ENCODE data around the gene ACTRT2. TPM values are rescaled to one million over a fixed set of nuclear protein-coding genes. Genes with fewer than 3 reads are reported as not detected.

Gene ACTRT2
- total RNA-seq, 1 experiment from 2014 or later, result not detected

DNA sequence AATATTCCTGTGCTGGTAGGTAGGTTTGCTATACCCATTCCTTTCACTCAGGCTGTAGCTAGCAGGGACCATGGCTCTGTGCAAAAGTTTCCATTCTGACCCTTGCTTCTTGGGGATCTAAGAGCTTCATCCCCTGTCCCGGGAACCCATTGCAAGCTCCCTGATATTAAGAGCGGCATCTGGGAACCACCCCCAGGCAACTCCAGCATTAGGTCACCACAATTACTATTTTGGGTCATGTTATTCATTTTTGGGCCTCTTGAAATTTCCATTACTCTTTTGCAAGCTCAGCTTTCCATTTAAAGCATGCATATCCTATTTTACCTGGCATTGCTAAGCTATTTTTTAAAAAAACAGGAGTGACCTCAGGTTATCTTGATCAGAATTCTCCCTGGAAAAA, 22.1 kb upstream of the ACTRT2 start:
- Histone ChIP-seq H3K9me2 (replicated peaks; ENCODE audit: insufficient read depth, low read length) (no peaks in the 10 kb centered on the region), H3K4me2 (ENCODE audit: low read depth, low read length, poor library complexity, severe bottlenecking) (no peak overlapping the region), H3K36me3 (ENCODE audit: insufficient read depth, low read length) (no peaks in the 10 kb centered on the region), H3K9me3 (ENCODE audit: low read length) (no peaks in the 10 kb centered on the region; the same call in none of the 2 replicates), H3K79me2 (ENCODE audit: low read length) (no peaks in the 10 kb centered on the region), H3K27me3 (ENCODE audit: low read length) (no peaks in the 10 kb centered on the region), H3K4me3 (ENCODE audit: low read length) (no peak overlapping the region), H4K20me1 (ENCODE audit: insufficient read depth, low read depth, low read length) (no peaks in the 10 kb centered on the region), H3K27ac (ENCODE audit: low read length) (no peak overlapping the region), H3K4me1 (ENCODE audit: low read length) (no peaks in the 10 kb centered on the region), H2AFZ (ENCODE audit: low read length) (no peak overlapping the region), H3K9ac (ENCODE audit: low read length) (no peak overlapping the region)
- no peak for DNase-seq

DNA sequence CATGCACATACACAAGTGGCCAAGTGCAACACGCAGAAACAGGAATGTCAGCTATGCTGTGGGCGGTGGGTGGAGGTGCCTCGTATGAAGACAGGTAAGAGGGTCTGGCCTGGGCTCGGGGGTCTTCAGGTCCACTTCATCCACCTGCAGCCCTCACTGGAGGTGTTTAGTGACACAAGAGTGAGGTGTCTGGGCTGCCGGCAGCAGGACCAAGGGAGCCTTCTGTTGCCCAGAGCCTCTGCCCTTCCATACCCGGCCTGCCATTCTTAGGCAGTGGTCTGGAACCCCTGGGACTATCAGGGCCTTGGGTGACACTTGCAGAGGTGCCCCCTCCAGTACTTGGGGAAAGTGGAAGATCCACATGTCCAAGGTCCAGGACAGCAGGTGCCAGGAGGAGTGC, 21.7 kb upstream of the ACTRT2 start:
- Histone ChIP-seq H3K4me3 (ENCODE audit: low read length) (no peak overlapping the region), H2AFZ (ENCODE audit: low read length) (no peak overlapping the region), H3K27me3 (ENCODE audit: low read length) (no peaks in the 10 kb centered on the region), H3K36me3 (ENCODE audit: insufficient read depth, low read length) (no peaks in the 10 kb centered on the region), H4K20me1 (ENCODE audit: insufficient read depth, low read depth, low read length) (no peaks in the 10 kb centered on the region), H3K9me3 (ENCODE audit: low read length) (no peaks in the 10 kb centered on the region; the same call in none of the 2 replicates), H3K27ac (ENCODE audit: low read length) (no peak overlapping the region), H3K9me2 (replicated peaks; ENCODE audit: insufficient read depth, low read length) (no peaks in the 10 kb centered on the region), H3K4me2 (ENCODE audit: low read depth, low read length, poor library complexity, severe bottlenecking) (no peak overlapping the region), H3K4me1 (ENCODE audit: low read length) (no peaks in the 10 kb centered on the region), H3K79me2 (ENCODE audit: low read length) (no peaks in the 10 kb centered on the region), H3K9ac (ENCODE audit: low read length) (no peak overlapping the region)
- DNase-seq, result no peak

GRCh38 chr1:3000214-3000613, 21.1 kb upstream of the ACTRT2 start:
- Histone ChIP-seq H3K27me3 (ENCODE audit: low read length) (no peaks in the 10 kb centered on the region), H2AFZ (ENCODE audit: low read length) (no peak overlapping the region), H3K9me2 (replicated peaks; ENCODE audit: insufficient read depth, low read length) (no peaks in the 10 kb centered on the region), H4K20me1 (ENCODE audit: insufficient read depth, low read depth, low read length) (no peaks in the 10 kb centered on the region), H3K9ac (ENCODE audit: low read length) (no peak overlapping the region), H3K36me3 (ENCODE audit: insufficient read depth, low read length) (no peaks in the 10 kb centered on the region), H3K79me2 (ENCODE audit: low read length) (no peaks in the 10 kb centered on the region), H3K4me3 (ENCODE audit: low read length) (no peak overlapping the region), H3K4me1 (ENCODE audit: low read length) (no peaks in the 10 kb centered on the region), H3K27ac (ENCODE audit: low read length) (no peak overlapping the region), H3K4me2 (ENCODE audit: low read depth, low read length, poor library complexity, severe bottlenecking) (no peak overlapping the region), H3K9me3 (ENCODE audit: low read length) (no peaks in the 10 kb centered on the region; the same call in none of the 2 replicates)
- no peak for DNase-seq

DNA sequence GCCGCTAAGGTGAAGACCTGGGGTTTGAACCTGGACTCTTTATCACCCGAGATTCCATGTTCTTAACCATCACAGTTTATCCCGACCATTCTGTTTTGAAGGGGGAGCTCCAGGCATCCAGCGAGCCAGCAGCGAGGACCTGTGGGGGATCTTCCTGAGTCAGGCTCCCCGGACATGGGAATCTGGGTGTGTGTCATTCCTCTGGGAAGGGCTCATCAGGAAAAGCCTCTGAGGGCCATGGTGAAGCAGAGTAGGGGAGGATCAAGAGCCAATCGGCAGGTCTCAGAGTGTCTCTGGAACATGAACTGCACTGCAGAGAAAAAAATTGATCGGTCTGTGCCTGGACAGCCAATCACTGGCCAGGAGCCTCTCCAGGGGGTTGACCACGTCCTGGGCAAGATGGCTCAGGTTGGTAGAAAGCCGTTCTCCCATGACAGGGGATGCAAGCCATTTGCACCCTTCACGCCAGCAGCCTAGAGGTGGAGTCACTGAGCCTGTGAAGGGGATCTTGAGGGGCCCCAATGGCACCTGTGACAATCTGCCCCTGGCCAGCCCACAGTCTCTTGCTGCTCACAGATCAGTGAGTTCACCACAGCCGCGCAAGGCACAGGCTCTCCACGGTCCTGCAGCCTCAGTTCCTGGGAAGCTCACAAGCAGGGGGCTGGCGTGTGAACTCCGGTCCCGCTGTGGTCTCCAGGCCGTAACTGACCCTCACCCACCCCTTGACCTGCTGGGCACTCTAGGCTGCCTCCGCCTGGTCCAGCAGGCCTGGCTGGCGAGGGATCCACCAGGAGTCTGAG, 20.4 kb upstream of the ACTRT2 start:
- no peaks in the 10 kb centered on the region; the same call in 1 of the 2 replicates for H3K9me3 ChIP-seq (ENCODE audit: low read length)
- H2AFZ ChIP-seq (ENCODE audit: low read length), result no peak overlapping the region
- no peaks in the 10 kb centered on the region for H3K4me1 ChIP-seq (ENCODE audit: low read length)
- no peak overlapping the region for H3K27ac ChIP-seq (ENCODE audit: low read length)
- no peaks in the 10 kb centered on the region for H3K36me3 ChIP-seq (ENCODE audit: insufficient read depth, low read length)
- H3K9me2 ChIP-seq (replicated peaks; ENCODE audit: insufficient read depth, low read length), result no peaks in the 10 kb centered on the region
- H3K4me3 ChIP-seq (ENCODE audit: low read length), result no peak overlapping the region
- no peaks in the 10 kb centered on the region for H3K27me3 ChIP-seq (ENCODE audit: low read length)
- no peaks in the 10 kb centered on the region for H4K20me1 ChIP-seq (ENCODE audit: insufficient read depth, low read depth, low read length)
- no peak overlapping the region for H3K4me2 ChIP-seq (ENCODE audit: low read depth, low read length, poor library complexity, severe bottlenecking)
- H3K9ac ChIP-seq (ENCODE audit: low read length), result no peak overlapping the region
- no peak for DNase-seq
- no peaks in the 10 kb centered on the region for H3K79me2 ChIP-seq (ENCODE audit: low read length)

DNA sequence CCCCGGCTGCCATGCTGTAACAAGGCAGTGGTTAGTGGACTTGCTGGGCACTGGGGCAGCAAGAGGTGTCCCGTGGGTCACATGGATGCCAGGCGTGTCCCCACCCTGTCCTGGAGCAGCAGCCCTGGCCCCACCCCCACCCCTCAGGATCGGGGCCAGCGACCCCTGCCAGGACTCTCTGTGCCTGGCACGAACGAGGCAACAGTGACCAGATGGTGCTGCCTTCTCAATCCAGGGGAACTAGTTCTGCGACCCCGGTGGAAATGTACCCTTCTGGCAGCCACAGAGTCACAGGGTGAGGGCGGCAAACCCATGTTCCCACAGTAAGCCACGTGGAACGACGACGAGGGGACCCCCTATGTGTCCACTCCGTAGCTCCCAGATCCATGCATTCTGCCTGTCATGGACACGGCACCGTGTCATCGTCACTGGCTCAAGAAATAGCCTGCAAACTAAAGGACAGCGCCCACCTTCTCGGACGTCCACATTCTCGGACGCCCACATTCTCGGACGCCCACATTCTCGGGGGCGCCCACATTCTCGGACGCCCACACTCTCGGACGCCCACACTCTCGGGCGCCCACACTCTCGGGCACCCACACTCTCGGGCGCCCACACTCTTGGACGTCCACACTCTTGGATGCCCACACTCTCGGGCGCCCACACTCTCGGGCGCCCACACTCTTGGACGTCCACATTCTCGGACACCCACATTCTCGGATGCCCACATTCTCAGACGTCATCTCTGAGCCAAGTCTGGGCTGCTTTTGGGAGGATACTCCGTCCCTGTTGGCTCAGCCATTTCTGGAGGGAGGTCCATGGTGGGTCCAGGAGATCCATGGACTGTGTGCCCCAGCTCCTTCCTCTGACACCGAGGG, 19.6 kb upstream of the ACTRT2 start:
- Histone ChIP-seq H3K9me3 (ENCODE audit: low read length) (no peaks in the 10 kb centered on the region), H3K36me3 (ENCODE audit: insufficient read depth, low read length) (no peaks in the 10 kb centered on the region), H4K20me1 (ENCODE audit: insufficient read depth, low read depth, low read length) (no peaks in the 10 kb centered on the region), H3K4me3 (ENCODE audit: low read length) (no peak overlapping the region), H3K9ac (ENCODE audit: low read length) (no peak overlapping the region), H3K79me2 (ENCODE audit: low read length) (no peaks in the 10 kb centered on the region), H3K27ac (ENCODE audit: low read length) (no peak overlapping the region), H3K4me1 (ENCODE audit: low read length) (no peaks in the 10 kb centered on the region), H3K4me2 (ENCODE audit: low read depth, low read length, poor library complexity, severe bottlenecking) (no peak overlapping the region), H3K27me3 (ENCODE audit: low read length) (no peaks in the 10 kb centered on the region), H3K9me2 (replicated peaks; ENCODE audit: insufficient read depth, low read length) (no peaks in the 10 kb centered on the region), H2AFZ (ENCODE audit: low read length) (no peak overlapping the region)
- no peak for DNase-seq

DNA sequence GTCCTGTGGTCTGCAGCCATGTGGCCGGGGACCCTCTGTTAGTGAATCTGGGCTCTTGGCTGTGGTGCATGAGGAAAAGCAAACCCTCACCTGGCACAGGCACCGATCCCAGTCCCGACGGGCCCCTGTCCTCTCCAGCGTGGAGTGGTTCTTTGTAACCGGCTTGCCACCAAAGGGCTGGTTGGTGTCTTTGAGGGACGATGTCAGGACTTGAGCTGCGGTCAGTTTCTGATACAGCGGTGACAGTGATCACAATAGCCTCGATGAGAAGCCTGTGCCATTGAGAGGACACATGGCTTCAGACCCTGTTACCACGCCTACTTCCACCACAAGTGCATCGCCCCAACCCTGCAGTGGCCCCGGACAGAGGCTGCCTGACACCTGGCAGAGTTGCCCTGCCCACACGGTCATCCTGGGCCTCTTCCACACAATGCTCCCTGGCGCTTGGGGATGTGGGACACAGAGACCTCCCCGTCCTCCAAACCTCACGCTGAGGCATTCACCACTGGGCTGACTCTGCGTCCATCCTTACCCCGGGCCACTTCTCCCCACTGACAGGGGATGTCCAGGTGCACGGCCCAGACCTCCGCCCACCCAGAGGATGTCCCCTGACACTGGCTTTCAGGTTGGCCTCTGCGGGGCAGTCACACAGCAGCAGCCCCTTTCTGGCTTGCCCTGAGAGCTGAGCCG, 18.8 kb upstream of the ACTRT2 start:
- Histone ChIP-seq H3K9ac (ENCODE audit: low read length) (no peak overlapping the region), H3K27me3 (ENCODE audit: low read length) (no peaks in the 10 kb centered on the region), H2AFZ (ENCODE audit: low read length) (no peak overlapping the region), H3K79me2 (ENCODE audit: low read length) (no peaks in the 10 kb centered on the region), H4K20me1 (ENCODE audit: insufficient read depth, low read depth, low read length) (no peaks in the 10 kb centered on the region), H3K4me1 (ENCODE audit: low read length) (no peaks in the 10 kb centered on the region), H3K27ac (ENCODE audit: low read length) (no peak overlapping the region), H3K9me2 (replicated peaks; ENCODE audit: insufficient read depth, low read length) (no peaks in the 10 kb centered on the region), H3K4me2 (ENCODE audit: low read depth, low read length, poor library complexity, severe bottlenecking) (no peak overlapping the region), H3K36me3 (ENCODE audit: insufficient read depth, low read length) (no peaks in the 10 kb centered on the region), H3K9me3 (ENCODE audit: low read length) (no peaks in the 10 kb centered on the region), H3K4me3 (ENCODE audit: low read length) (no peak overlapping the region)
- peak; percentile 33 for DNase-seq

GRCh38 chr1:3003039-3003940, 18.0 kb upstream of the ACTRT2 start:
- Histone ChIP-seq H4K20me1 (ENCODE audit: insufficient read depth, low read depth, low read length) (no peaks in the 10 kb centered on the region), H3K9me3 (ENCODE audit: low read length) (0 out of 2 replicates have a peak, but pooled peaks cover 3% of the 10 kb centered on the region), H3K27me3 (ENCODE audit: low read length) (no peaks in the 10 kb centered on the region), H3K4me2 (ENCODE audit: low read depth, low read length, poor library complexity, severe bottlenecking) (no peak overlapping the region), H3K27ac (ENCODE audit: low read length) (no peak overlapping the region), H3K4me3 (ENCODE audit: low read length) (no peak overlapping the region), H2AFZ (ENCODE audit: low read length) (no peak overlapping the region), H3K4me1 (ENCODE audit: low read length) (no peaks in the 10 kb centered on the region), H3K36me3 (ENCODE audit: insufficient read depth, low read length) (no peaks in the 10 kb centered on the region), H3K9ac (ENCODE audit: low read length) (no peak overlapping the region), H3K79me2 (ENCODE audit: low read length) (no peaks in the 10 kb centered on the region), H3K9me2 (replicated peaks; ENCODE audit: insufficient read depth, low read length) (no peaks in the 10 kb centered on the region)
- DNase-seq, result no peak
